ENCODE measurements around the gene GREB1L. TPM values are rescaled to one million over a fixed set of nuclear protein-coding genes. Genes with fewer than 3 reads are reported as not detected.

The GREB1L gene
- total RNA-seq = 1 to 10 TPM in 6 of 9 donors, under 1 TPM in 3; 0.39 to 4.9 (median 1.2) TPM
- polyA plus RNA-seq = 1 to 10 TPM in 2 of 3 donors, under 1 TPM in 1; 0.61 to 1.6 (median 1.5) TPM
- long read RNA-seq, donor 1 = 0 reads
- long read RNA-seq, donor 2 = 0 reads
- long read RNA-seq, donor 3 = 0 reads
- long read RNA-seq, donor 4 = 0 reads
- long read RNA-seq, donor 5 = 0 reads
- long read RNA-seq, donor 6 = 0 reads
- long read RNA-seq, donor 7 = 0 reads
- long read RNA-seq, donor 8 = 0 reads
- long read RNA-seq, donor 9 = 0 reads
- long read RNA-seq, donor 10 = 0 reads

GRCh38 chr18:21242141-21242779 is at the start of gene GREB1L:
TSS of gene GREB1L (plus strand) at chr18:21242232. CDS start at chr18:21383519, 141,287 bp downstream.
- Histone ChIP-seq H3K27me3 (peaks cover 34% of the 10 kb centered on the region), H3K4me1 (replicated peaks in 1 of 2) (peaks cover 0 to 11% of the 10 kb centered on the region in 2 donors), H3K9me3 (replicated peaks in 1 of 3) (no peaks in the 10 kb centered on the region), H3K27ac (peak within 1 kb of the TSS in 1 of 5 donors; percentile 65), H3K36me3 (replicated peaks in 1 of 2) (no peaks in the 10 kb centered on the region), H3K4me3 (peak within 1 kb of the TSS in 2 of 4 donors; percentile 4 to 57)
- intact Hi-C loops (cut with DNase I) = no loop called here
- DNase-seq = peak in 6 of 7 donors; percentile 12 to 55 (median 24)
- 0 to 1% (median 0%) methylated on average over 8 to 87 of the region's 87 CpGs; no CpG with 5 or more reads in 1 of the 4 donors for WGBS, 4 donors
- TF ChIP-seq POLR2A (IDR thresholded peaks at IDR 0.05) = no peak
- peak in 1 of 6 experiments; percentile 14 for TF ChIP-seq CTCF (IDR thresholded peaks at IDR 0.05)

- no peaks in the 10 kb centered on the region for H3K9me3 ChIP-seq (replicated peaks in 1 of 3)
- no peak for DNase-seq
- no peaks in the 10 kb centered on the region for H3K4me1 ChIP-seq (replicated peaks in 1 of 2)
- H3K27ac ChIP-seq = no peak overlapping the region
- intact Hi-C loops (cut with DNase I) = no loop called here
- no peak for TF ChIP-seq POLR2A (IDR thresholded peaks at IDR 0.05)
- TF ChIP-seq CTCF (IDR thresholded peaks at IDR 0.05) = no peak
- WGBS, 4 donors = 88 to 91% (median 89%) methylated on average over 5 of the region's 5 CpGs
- no peaks in the 10 kb centered on the region for H3K36me3 ChIP-seq (replicated peaks in 1 of 2)
- no peak overlapping the region for H3K4me3 ChIP-seq
- H3K27me3 ChIP-seq = no peaks in the 10 kb centered on the region
These were observed 49.8 kb upstream of the GREB1L start for GRCh38 chr18:21192308-21192624.

- 6 to 11% (median 9%) methylated on average over 4 of the region's 4 CpGs for WGBS, 4 donors
- intact Hi-C loops (cut with DNase I) = loop anchor here (5.0 kb wide), 2 partner anchors 247 to 252 kb away; no protein-coding TSS in a partner anchor
- DNase-seq = no peak
- Histone ChIP-seq H3K36me3 (replicated peaks in 1 of 2) (no peaks in the 10 kb centered on the region), H3K27me3 (no peaks in the 10 kb centered on the region), H3K4me3 (no peak overlapping the region), H3K4me1 (replicated peaks in 1 of 2) (no peaks in the 10 kb centered on the region), H3K27ac (no peak overlapping the region), H3K9me3 (replicated peaks in 1 of 3) (no peaks in the 10 kb centered on the region)
- TF ChIP-seq POLR2A (IDR thresholded peaks at IDR 0.05) (no peak), CTCF (IDR thresholded peaks at IDR 0.05) (peak; percentile 63 to 77 (median 68))
These were observed 46.9 kb upstream of the GREB1L start for GRCh38 chr18:21194871-21195771.

GRCh38 chr18:21196426-21196825 is 45.6 kb upstream of the GREB1L start:
- no peak for DNase-seq
- WGBS, 4 donors = 54 to 84% (median 74%) methylated on average over 1 of the region's 1 CpG
- Histone ChIP-seq H3K4me1 (replicated peaks in 1 of 2) (no peaks in the 10 kb centered on the region), H3K36me3 (replicated peaks in 1 of 2) (no peaks in the 10 kb centered on the region), H3K9me3 (replicated peaks in 1 of 3) (no peaks in the 10 kb centered on the region), H3K27ac (no peak overlapping the region), H3K4me3 (no peak overlapping the region), H3K27me3 (no peaks in the 10 kb centered on the region)
- intact Hi-C loops (cut with DNase I) = loop anchor here (5.0 kb wide), 2 partner anchors 246 to 251 kb away; no protein-coding TSS in a partner anchor
- TF ChIP-seq POLR2A (IDR thresholded peaks at IDR 0.05) = no peak
- no peak for TF ChIP-seq CTCF (IDR thresholded peaks at IDR 0.05)

Measured in adrenal gland (tissue), 19 donors.